ENCODE results near the gene ZNF350.

- TF ChIP-seq CTCF (IDR thresholded peaks at IDR 0.05), result no peak
- no peak for TF ChIP-seq POLR2AphosphoS5 (IDR thresholded peaks at IDR 0.05)
- no peak for TF ChIP-seq POLR2A (IDR thresholded peaks at IDR 0.05)
- TF ChIP-seq EP300 (IDR thresholded peaks at IDR 0.05; ENCODE audit: low read depth), result no peak
Measured at GRCh38 chr19:51965583-51965982, 21.1 kb downstream of the ZNF350 start.
